Measurements from ENCODE around the gene QARS1. TPM values are rescaled to one million over a fixed set of nuclear protein-coding genes. Genes with fewer than 3 reads are reported as not detected.

The QARS1 gene
- total and polyA plus RNA-seq, 2 of the 13 experiments (the other 11 are each of a cell fraction or from before 2014, with no cell fraction given): 307 to 327 TPM

DNA sequence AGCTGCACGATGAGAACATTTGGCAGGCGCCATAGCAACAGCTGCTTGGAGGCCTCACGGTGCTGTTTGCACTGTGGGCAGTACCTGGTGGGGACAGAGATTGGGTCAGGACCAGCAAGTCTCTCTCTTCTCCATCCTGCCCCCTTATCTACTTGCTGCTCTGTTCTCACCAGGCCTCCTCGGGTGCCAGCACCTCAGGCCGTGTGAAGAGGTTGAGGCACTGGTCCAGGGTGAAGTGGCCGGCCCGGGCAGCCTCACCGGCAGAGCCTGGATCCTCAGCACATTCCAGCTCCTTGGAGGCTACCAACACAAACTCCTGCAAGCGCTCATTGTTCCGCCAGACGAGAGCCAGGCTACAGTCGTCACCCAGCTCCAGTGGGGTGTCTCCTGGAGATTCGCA lies 6.2 kb upstream of the QARS1 start:
- BruUV-seq (replicated peaks): TSS peak; percentile 9
- ATAC-seq (no peak), FAIRE-seq (no peak), DNase-seq (ENCODE audit: low spot score) (no peak)
- Histone ChIP-seq H3K9ac (ENCODE audit: insufficient read depth, low read depth, low read length) (no peak overlapping the region), H3K79me2 (ENCODE audit: insufficient read depth, low read length) (peaks cover under 1% of the 10 kb centered on the region), H2AFZ (ENCODE audit: low read length) (no peak overlapping the region), H3K9me3 (ENCODE audit: low read length) (no peaks in the 10 kb centered on the region), H3K4me2 (ENCODE audit: low read depth, low read length) (no peak overlapping the region), H3K4me1 (ENCODE audit: insufficient read depth, low read length) (peaks cover 3% of the 10 kb centered on the region), H3K27me3 (ENCODE audit: control insufficient read depth in 1 of 2, insufficient read depth in 2 of 2, low read length in 2 of 2) (no peaks in the 10 kb centered on the region), H3K4me3 (replicated peaks in 1 of 3; ENCODE audit: insufficient read depth in 1 of 3, low read depth in 2 of 3, low read length in 3 of 3) (no peak overlapping the region), H4K20me1 (ENCODE audit: insufficient read depth, low read length) (no peaks in the 10 kb centered on the region), H3K27ac (ENCODE audit: extremely low read length, insufficient read depth, low read length) (no peak overlapping the region), H3K36me3 (replicated peaks in 1 of 2; ENCODE audit: control insufficient read depth in 1 of 2, insufficient read depth in 2 of 2, low read length in 2 of 2) (peaks cover 42 to 69% of the 10 kb centered on the region in 2 experiments)
- TF ChIP-seq, protein P1, sequence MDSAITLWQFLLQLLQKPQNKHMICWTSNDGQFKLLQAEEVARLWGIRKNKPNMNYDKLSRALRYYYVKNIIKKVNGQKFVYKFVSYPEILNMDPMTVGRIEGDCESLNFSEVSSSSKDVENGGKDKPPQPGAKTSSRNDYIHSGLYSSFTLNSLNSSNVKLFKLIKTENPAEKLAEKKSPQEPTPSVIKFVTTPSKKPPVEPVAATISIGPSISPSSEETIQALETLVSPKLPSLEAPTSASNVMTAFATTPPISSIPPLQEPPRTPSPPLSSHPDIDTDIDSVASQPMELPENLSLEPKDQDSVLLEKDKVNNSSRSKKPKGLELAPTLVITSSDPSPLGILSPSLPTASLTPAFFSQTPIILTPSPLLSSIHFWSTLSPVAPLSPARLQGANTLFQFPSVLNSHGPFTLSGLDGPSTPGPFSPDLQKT (CRISPR knock-in tag; IDR thresholded peaks at IDR 0.05; ENCODE audit: borderline replicate concordance): no peak
- TF ChIP-seq, protein P2, sequence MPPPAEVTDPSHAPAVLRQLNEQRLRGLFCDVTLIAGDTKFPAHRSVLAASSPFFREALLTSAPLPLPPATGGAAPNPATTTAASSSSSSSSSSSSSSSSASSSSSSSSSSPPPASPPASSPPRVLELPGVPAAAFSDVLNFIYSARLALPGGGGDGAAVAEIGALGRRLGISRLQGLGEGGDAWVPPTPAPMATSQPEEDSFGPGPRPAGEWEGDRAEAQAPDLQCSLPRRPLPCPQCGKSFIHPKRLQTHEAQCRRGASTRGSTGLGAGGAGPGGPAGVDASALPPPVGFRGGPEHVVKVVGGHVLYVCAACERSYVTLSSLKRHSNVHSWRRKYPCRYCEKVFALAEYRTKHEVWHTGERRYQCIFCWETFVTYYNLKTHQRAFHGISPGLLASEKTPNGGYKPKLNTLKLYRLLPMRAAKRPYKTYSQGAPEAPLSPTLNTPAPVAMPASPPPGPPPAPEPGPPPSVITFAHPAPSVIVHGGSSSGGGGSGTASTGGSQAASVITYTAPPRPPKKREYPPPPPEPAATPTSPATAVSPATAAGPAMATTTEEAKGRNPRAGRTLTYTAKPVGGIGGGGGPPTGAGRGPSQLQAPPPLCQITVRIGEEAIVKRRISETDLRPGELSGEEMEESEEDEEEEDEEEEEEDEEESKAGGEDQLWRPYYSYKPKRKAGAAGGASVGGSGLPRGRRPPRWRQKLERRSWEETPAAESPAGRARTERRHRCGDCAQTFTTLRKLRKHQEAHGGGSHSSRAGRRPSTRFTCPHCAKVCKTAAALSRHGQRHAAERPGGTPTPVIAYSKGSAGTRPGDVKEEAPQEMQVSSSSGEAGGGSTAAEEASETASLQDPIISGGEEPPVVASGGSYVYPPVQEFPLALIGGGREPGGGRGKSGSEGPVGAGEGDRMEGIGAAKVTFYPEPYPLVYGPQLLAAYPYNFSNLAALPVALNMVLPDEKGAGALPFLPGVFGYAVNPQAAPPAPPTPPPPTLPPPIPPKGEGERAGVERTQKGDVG (CRISPR knock-in tag; IDR thresholded peaks at IDR 0.05; ENCODE audit: borderline replicate concordance): no peak
- no peak for TF ChIP-seq FOXK2 (IDR thresholded peaks at IDR 0.05)
- no peak for TF ChIP-seq ADNP (CRISPR knock-in tag; IDR thresholded peaks at IDR 0.05)
- TF ChIP-seq HNRNPH1 (optimal IDR thresholded peaks at IDR 0.05; ENCODE audit: low read depth, low read length): no peak
- TF ChIP-seq STAG1 (CRISPR knock-in tag; IDR thresholded peaks at IDR 0.05): no peak
- TF ChIP-seq, protein P3, sequence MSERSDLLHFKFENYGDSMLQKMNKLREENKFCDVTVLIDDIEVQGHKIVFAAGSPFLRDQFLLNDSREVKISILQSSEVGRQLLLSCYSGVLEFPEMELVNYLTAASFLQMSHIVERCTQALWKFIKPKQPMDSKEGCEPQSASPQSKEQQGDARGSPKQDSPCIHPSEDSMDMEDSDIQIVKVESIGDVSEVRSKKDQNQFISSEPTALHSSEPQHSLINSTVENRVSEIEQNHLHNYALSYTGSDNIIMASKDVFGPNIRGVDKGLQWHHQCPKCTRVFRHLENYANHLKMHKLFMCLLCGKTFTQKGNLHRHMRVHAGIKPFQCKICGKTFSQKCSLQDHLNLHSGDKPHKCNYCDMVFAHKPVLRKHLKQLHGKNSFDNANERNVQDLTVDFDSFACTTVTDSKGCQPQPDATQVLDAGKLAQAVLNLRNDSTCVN (CRISPR knock-in tag; IDR thresholded peaks at IDR 0.05; ENCODE audit: borderline replicate concordance): no peak
- TF ChIP-seq, protein P4, sequence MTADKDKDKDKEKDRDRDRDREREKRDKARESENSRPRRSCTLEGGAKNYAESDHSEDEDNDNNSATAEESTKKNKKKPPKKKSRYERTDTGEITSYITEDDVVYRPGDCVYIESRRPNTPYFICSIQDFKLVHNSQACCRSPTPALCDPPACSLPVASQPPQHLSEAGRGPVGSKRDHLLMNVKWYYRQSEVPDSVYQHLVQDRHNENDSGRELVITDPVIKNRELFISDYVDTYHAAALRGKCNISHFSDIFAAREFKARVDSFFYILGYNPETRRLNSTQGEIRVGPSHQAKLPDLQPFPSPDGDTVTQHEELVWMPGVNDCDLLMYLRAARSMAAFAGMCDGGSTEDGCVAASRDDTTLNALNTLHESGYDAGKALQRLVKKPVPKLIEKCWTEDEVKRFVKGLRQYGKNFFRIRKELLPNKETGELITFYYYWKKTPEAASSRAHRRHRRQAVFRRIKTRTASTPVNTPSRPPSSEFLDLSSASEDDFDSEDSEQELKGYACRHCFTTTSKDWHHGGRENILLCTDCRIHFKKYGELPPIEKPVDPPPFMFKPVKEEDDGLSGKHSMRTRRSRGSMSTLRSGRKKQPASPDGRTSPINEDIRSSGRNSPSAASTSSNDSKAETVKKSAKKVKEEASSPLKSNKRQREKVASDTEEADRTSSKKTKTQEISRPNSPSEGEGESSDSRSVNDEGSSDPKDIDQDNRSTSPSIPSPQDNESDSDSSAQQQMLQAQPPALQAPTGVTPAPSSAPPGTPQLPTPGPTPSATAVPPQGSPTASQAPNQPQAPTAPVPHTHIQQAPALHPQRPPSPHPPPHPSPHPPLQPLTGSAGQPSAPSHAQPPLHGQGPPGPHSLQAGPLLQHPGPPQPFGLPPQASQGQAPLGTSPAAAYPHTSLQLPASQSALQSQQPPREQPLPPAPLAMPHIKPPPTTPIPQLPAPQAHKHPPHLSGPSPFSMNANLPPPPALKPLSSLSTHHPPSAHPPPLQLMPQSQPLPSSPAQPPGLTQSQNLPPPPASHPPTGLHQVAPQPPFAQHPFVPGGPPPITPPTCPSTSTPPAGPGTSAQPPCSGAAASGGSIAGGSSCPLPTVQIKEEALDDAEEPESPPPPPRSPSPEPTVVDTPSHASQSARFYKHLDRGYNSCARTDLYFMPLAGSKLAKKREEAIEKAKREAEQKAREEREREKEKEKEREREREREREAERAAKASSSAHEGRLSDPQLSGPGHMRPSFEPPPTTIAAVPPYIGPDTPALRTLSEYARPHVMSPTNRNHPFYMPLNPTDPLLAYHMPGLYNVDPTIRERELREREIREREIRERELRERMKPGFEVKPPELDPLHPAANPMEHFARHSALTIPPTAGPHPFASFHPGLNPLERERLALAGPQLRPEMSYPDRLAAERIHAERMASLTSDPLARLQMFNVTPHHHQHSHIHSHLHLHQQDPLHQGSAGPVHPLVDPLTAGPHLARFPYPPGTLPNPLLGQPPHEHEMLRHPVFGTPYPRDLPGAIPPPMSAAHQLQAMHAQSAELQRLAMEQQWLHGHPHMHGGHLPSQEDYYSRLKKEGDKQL (CRISPR knock-in tag; IDR thresholded peaks at IDR 0.05; ENCODE audit: low read depth): no peak
- TF ChIP-seq STAT5B (CRISPR knock-in tag; IDR thresholded peaks at IDR 0.05): no peak
- no peak for TF ChIP-seq ZNF788 (CRISPR knock-in tag; IDR thresholded peaks at IDR 0.05; ENCODE audit: borderline replicate concordance)
- POLR2A ChIA-PET: interaction anchor here (10.0 kb wide), 1 partner anchor 17 kb away, joined by 91 read pairs; the partner anchor contains the start of gene QRICH1
- CTCF ChIA-PET (ENCODE audit: low intra/inter-chr PET ratio, low total read pairs): no interaction called here
- intact Hi-C loops (cut with micrococcal nuclease; ENCODE audit: unreplicated experiment) (no loop called here), in situ Hi-C loops (cut with HindIII; ENCODE audit: extremely low pct_ligation_motif_present, low pct_unique_long_range_greater_than_20kb) (no loop called here)
- 91% methylated on average over 4 of the region's 13 CpGs for WGBS (ENCODE audit: low lambda C conversion rate)
